DMS53 treated with DMSO at 0.1 percent for 48 hours (cell line): ENCODE data around the gene SH3PXD2A.

Experiments used
- DNase-seq: peaks from one replicate; lab custom pipeline; 2025; ENCODE audit not compliant: unreplicated experiment; lab: John Stamatoyannopoulos, UW

SH3PXD2A gene

GRCh38 chr10:103572347-103573204 is 282.8 kb downstream of the SH3PXD2A start:
- DNase-seq: peak; percentile 25

GRCh38 chr10:103571656-103571975 is 283.8 kb downstream of the SH3PXD2A start:
- no peak for DNase-seq

GRCh38 chr10:103570844-103571655 is 284.3 kb downstream of the SH3PXD2A start:
- DNase-seq: no peak

GRCh38 chr10:103569896-103570295 is 285.5 kb downstream of the SH3PXD2A start:
- no peak for DNase-seq

GRCh38 chr10:103568505-103568904 is 286.9 kb downstream of the SH3PXD2A start:
- no peak for DNase-seq

GRCh38 chr10:103566536-103566935 is 288.8 kb downstream of the SH3PXD2A start:
- DNase-seq: no peak

GRCh38 chr10:103564776-103565520 is 290.4 kb downstream of the SH3PXD2A start:
- DNase-seq: no peak

- no peak for DNase-seq
Observed at GRCh38 chr10:103564116-103564501, 291.3 kb downstream of the SH3PXD2A start.

GRCh38 chr10:103563231-103564115 is 291.9 kb downstream of the SH3PXD2A start:
- DNase-seq: no peak

GRCh38 chr10:103562383-103562782 is 293.0 kb downstream of the SH3PXD2A start:
- no peak for DNase-seq

GRCh38 chr10:103560886-103561285 is 294.5 kb downstream of the SH3PXD2A start:
- no peak for DNase-seq

- DNase-seq: no peak
Observed at GRCh38 chr10:103559776-103560175, 295.6 kb downstream of the SH3PXD2A start.

- DNase-seq: no peak
Observed at GRCh38 chr10:103558911-103559310, 296.5 kb downstream of the SH3PXD2A start.

- no peak for DNase-seq
Observed at GRCh38 chr10:103557455-103557854, 297.9 kb downstream of the SH3PXD2A start.

GRCh38 chr10:103556383-103557007 is 298.9 kb downstream of the SH3PXD2A start:
- no peak for DNase-seq

GRCh38 chr10:103555712-103556111 is 299.7 kb downstream of the SH3PXD2A start:
- no peak for DNase-seq

- DNase-seq: no peak
Observed at GRCh38 chr10:103555325-103555649, 300.1 kb downstream of the SH3PXD2A start.

GRCh38 chr10:103554488-103555324 is 300.7 kb downstream of the SH3PXD2A start:
- DNase-seq: peak; percentile 86

- DNase-seq: no peak
Observed at GRCh38 chr10:103553743-103554487, 301.5 kb downstream of the SH3PXD2A start.
